Neural cell (in vitro differentiated cells): Measurements from ENCODE around the gene KL.

Experiments
- EP300 ChIP-seq: fragments of 450-650 bp; conservative IDR thresholded peaks from 2 replicates; pipeline ENCODE4 v1.6.1; 2014; ENCODE audit warnings: antibody characterized with exemption, mild to moderate bottlenecking, moderate library complexity; ENCODE audit not compliant: poor library complexity, severe bottlenecking
- MXI1 ChIP-seq: fragments of 450-650 bp; conservative IDR thresholded peaks from 2 replicates; pipeline ENCODE4 v1.6.1; 2014; ENCODE audit warnings: antibody characterized with exemption, mild to moderate bottlenecking; ENCODE audit not compliant: poor library complexity, severe bottlenecking
- POLR2AphosphoS5 ChIP-seq: IDR thresholded peaks from 2 replicates; pipeline ENCODE4 v1.6.1; 2012
- RAD21 ChIP-seq: fragments of 450-650 bp; conservative IDR thresholded peaks from 2 replicates; pipeline ENCODE4 v1.6.1; 2014; ENCODE audit warnings: antibody characterized with exemption, mild to moderate bottlenecking, moderate library complexity
- TF ChIP-seq, protein P1 (sequence below): fragments of 450-650 bp; IDR thresholded peaks from 2 replicates; pipeline ENCODE4 v1.5.1; 2014; ENCODE audit warnings: antibody characterized with exemption, mild to moderate bottlenecking, moderate library complexity; ENCODE audit not compliant: poor library complexity, severe bottlenecking
- TF ChIP-seq, protein P2 (sequence below): IDR thresholded peaks from 2 replicates; pipeline ENCODE4 v1.6.1; 2012; ENCODE audit warnings: borderline replicate concordance

- TF ChIP-seq, protein P1, sequence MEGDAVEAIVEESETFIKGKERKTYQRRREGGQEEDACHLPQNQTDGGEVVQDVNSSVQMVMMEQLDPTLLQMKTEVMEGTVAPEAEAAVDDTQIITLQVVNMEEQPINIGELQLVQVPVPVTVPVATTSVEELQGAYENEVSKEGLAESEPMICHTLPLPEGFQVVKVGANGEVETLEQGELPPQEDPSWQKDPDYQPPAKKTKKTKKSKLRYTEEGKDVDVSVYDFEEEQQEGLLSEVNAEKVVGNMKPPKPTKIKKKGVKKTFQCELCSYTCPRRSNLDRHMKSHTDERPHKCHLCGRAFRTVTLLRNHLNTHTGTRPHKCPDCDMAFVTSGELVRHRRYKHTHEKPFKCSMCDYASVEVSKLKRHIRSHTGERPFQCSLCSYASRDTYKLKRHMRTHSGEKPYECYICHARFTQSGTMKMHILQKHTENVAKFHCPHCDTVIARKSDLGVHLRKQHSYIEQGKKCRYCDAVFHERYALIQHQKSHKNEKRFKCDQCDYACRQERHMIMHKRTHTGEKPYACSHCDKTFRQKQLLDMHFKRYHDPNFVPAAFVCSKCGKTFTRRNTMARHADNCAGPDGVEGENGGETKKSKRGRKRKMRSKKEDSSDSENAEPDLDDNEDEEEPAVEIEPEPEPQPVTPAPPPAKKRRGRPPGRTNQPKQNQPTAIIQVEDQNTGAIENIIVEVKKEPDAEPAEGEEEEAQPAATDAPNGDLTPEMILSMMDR: no peak
- no peak for TF ChIP-seq POLR2AphosphoS5
- TF ChIP-seq MXI1: no peak
- TF ChIP-seq EP300: no peak
- TF ChIP-seq, protein P2, sequence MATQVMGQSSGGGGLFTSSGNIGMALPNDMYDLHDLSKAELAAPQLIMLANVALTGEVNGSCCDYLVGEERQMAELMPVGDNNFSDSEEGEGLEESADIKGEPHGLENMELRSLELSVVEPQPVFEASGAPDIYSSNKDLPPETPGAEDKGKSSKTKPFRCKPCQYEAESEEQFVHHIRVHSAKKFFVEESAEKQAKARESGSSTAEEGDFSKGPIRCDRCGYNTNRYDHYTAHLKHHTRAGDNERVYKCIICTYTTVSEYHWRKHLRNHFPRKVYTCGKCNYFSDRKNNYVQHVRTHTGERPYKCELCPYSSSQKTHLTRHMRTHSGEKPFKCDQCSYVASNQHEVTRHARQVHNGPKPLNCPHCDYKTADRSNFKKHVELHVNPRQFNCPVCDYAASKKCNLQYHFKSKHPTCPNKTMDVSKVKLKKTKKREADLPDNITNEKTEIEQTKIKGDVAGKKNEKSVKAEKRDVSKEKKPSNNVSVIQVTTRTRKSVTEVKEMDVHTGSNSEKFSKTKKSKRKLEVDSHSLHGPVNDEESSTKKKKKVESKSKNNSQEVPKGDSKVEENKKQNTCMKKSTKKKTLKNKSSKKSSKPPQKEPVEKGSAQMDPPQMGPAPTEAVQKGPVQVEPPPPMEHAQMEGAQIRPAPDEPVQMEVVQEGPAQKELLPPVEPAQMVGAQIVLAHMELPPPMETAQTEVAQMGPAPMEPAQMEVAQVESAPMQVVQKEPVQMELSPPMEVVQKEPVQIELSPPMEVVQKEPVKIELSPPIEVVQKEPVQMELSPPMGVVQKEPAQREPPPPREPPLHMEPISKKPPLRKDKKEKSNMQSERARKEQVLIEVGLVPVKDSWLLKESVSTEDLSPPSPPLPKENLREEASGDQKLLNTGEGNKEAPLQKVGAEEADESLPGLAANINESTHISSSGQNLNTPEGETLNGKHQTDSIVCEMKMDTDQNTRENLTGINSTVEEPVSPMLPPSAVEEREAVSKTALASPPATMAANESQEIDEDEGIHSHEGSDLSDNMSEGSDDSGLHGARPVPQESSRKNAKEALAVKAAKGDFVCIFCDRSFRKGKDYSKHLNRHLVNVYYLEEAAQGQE: no peak
- no peak for TF ChIP-seq RAD21
These were observed 6.8 kb downstream of the KL start for GRCh38 chr13:33022986-33023385.
